Breast epithelium (tissue), 3 donors: ENCODE results near the gene STAB2.

Source experiments
- POLR2A ChIP-seq: fragments of 450-650 bp; IDR thresholded peaks from one replicate; pipeline ENCODE4 v1.6.1; 2016; ENCODE audit warnings: antibody characterized with exemption, mild to moderate bottlenecking, moderate library complexity
- TF ChIP-seq, protein P1 (sequence below), 3 donors: fragments of 450-650 bp; IDR thresholded peaks; one replicate each; pipeline ENCODE4 v1.5.1; 2016 to 2017; ENCODE audit warnings: antibody characterized with exemption in 3 of 3, mild to moderate bottlenecking in 3 of 3, moderate library complexity in 3 of 3

GRCh38 chr12:103810111-103810510 is 223.0 kb downstream of the STAB2 start:
- TF ChIP-seq, protein P1, sequence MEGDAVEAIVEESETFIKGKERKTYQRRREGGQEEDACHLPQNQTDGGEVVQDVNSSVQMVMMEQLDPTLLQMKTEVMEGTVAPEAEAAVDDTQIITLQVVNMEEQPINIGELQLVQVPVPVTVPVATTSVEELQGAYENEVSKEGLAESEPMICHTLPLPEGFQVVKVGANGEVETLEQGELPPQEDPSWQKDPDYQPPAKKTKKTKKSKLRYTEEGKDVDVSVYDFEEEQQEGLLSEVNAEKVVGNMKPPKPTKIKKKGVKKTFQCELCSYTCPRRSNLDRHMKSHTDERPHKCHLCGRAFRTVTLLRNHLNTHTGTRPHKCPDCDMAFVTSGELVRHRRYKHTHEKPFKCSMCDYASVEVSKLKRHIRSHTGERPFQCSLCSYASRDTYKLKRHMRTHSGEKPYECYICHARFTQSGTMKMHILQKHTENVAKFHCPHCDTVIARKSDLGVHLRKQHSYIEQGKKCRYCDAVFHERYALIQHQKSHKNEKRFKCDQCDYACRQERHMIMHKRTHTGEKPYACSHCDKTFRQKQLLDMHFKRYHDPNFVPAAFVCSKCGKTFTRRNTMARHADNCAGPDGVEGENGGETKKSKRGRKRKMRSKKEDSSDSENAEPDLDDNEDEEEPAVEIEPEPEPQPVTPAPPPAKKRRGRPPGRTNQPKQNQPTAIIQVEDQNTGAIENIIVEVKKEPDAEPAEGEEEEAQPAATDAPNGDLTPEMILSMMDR (IDR thresholded peaks at IDR 0.05), result no peak
- TF ChIP-seq POLR2A, result no peak
